GM12801 (cell line): ENCODE measurements around the gene HOXD12.

Experiments
- CTCF ChIP-seq: IDR thresholded peaks from one replicate; pipeline ENCODE4 v1.5.1; 2011; ENCODE audit warnings: control low read depth; ENCODE audit not compliant: insufficient read length; ENCODE audit errors: extremely low read depth

HOXD12 gene

GRCh38 chr2:176103194-176103593, 3.6 kb downstream of the HOXD12 start:
- no peak for TF ChIP-seq CTCF

- TF ChIP-seq CTCF = no peak
Observed at GRCh38 chr2:176103742-176104315, 4.2 kb downstream of the HOXD12 start.

GRCh38 chr2:176104316-176105077, 4.9 kb downstream of the HOXD12 start:
- TF ChIP-seq CTCF = no peak

GRCh38 chr2:176105078-176105729, 5.6 kb downstream of the HOXD12 start:
- no peak for TF ChIP-seq CTCF

GRCh38 chr2:176105730-176106580, 6.4 kb downstream of the HOXD12 start:
- TF ChIP-seq CTCF = no peak

- TF ChIP-seq CTCF = no peak
Observed at GRCh38 chr2:176106581-176107539, 7.3 kb downstream of the HOXD12 start, which contains the start of gene HOXD11. HOXD11 (plus strand) TSS chr2:176107280; CDS start chr2:176107356, 76 bp downstream.
